Kidney tubule cell (primary cell): ENCODE measurements around the gene LRRC4C.
"Not testable (repeated sequence)": the region's sequence is repeated elsewhere in the genome, so short reads cannot be mapped to it uniquely, and the experiment has no call there.

Source experiments
- DNase-seq: peaks from one replicate; pipeline ENCODE4 v3.0.0-alpha.2; 2018; ENCODE audit warnings: low spot score

Gene LRRC4C

GRCh38 chr11:40230821-40231220 lies 1228.6 kb downstream of the LRRC4C start:
- no peak for DNase-seq

- DNase-seq = no peak
These were observed 1230.8 kb downstream of the LRRC4C start for GRCh38 chr11:40228662-40229061.

DNA sequence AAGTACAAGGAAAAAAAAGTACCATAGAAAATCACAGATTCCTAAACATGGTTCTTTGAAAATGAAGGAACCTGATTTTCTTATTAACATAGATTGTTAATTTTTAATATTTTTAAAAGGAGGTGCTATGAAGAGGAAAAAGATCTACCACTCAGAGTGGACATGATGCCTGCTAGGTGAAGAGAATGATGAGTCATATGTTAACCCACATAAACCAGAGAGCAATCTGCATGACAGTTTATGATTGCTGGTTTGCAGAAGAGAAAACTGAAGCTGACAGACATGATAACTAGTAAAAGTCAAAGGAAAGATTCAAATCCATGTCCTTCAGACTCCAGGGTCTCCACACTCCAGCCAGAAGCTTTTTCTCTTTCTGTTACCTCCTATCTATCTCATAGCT lies 1231.7 kb downstream of the LRRC4C start:
- peak; percentile 26 for DNase-seq

DNA sequence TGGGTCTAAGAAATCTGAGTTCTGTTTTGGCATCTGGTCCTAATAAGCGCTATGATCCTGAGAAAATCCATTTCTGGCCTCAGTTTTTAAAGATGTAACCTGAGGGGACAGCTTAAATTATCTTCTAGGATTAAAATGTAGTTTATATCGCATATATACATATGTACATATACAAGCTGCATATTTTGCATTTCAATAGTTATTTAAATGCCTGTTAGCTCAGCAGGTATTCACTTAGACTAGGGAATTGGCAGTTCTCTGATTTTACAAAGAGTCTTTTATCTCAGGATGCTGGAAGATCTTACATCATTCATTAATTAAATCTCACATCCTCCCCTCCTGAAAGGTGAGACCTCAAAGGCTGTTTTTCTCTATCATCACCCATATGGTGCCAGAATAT lies 1232.8 kb downstream of the LRRC4C start:
- DNase-seq = no peak

DNA sequence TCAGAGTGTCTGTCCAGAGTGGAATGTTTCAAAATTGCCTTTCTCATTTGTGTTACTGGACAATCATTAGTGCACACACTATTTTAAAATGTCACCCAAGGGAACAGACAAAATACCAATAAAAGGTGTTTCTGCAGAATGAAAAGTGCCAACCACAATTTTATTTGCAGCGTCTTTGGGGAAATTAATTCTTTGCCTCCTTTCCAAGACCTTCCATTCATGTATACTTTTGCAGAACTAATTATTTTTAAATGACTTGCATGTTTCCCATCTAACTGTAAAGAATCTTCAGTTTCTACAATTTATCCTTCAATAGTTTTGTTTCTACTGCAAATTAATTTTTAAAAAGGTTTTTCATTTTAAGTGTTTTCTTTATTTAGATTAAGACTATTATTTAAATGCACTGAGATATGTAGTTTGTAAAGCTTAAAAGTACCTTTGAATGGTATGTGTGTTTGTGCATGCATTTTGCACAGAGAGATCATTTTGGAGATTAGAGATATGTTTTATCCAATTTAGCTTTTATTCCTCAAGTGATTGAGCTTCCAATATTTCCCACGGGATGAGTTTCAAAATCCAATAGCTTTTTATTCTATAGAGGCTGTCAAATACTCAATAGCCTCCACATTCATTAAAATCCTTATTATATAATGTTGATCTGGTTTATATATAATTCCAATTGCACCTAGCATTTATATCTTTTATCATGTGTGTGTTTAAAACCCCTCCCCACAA lies 1235.7 kb downstream of the LRRC4C start:
- no peak for DNase-seq

DNA sequence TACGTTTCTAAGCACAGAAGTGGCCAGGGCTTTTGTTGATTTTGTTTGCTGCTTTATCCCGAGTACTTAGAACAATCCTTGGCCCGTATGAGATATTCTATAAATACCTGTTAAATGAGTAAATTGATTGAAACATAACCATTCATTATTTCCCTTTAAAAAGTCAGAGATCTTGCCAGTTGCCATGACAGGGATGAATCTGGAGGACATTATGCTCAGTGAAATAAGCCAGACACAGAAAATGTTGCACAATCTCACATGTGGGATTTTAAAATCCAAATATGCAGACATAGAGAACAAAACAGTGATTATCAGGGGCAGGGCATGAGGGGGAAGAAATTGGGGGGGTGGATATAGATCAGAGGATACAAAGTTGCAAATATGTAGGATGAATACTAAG lies 1240.1 kb downstream of the LRRC4C start:
- DNase-seq = no peak

DNA sequence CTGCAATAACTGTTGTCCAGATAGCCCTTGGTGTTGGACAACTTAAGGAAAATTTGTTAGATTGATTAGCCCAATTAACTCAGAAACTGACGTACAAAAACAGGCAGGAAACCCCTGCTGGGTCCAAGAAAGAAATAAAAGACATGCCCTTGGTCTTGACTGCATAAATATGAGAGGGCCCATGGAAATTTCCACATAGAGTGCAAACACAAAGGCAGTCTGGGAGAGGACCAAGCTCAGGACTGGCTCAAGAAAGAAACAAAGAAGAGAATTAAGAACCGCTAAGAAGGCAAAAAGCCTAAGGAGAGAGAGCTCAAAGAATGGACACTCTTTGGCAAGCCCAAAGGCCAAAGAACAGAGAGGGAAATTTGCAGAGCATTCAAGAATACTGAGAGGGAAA lies 1243.9 kb downstream of the LRRC4C start:
- no peak for DNase-seq

- DNase-seq = peak; percentile 51
These were observed 1252.0 kb downstream of the LRRC4C start for GRCh38 chr11:40207416-40207815.

GRCh38 chr11:40204228-40204627 lies 1255.2 kb downstream of the LRRC4C start:
- no peak for DNase-seq

GRCh38 chr11:40203606-40204005 lies 1255.8 kb downstream of the LRRC4C start:
- DNase-seq = no peak

DNA sequence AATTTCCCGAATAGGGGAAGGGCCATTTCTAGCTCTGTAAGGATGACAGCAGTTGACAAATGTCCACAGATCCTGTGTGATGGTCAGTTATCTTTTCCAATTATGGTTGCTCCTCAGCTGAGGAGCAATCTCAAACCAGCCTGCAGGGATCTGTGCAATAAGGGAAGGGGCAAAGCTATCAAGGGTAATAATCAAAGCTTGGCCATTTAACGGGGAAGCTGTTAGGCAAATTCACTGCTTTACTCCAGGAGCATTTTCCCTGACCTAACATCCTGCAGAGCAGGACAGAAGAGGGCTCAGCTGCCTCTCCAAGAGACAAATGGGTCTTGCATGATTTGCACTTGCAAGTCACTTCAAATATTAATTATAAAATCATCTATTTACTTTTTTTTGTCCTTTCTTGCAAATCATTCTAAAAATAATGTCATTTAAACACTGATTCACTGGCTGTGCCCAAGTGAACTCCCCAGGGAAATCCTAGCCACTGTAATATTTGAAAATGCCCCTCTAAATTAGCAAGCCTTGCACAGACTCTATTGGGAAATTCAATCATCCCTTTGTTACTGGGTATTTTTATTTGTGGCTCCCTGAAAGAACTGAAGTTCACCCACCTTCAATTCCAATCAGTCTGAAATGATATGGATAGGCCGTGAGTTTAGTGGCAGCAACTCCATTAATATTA lies 1256.7 kb downstream of the LRRC4C start:
- DNase-seq = no peak

DNA sequence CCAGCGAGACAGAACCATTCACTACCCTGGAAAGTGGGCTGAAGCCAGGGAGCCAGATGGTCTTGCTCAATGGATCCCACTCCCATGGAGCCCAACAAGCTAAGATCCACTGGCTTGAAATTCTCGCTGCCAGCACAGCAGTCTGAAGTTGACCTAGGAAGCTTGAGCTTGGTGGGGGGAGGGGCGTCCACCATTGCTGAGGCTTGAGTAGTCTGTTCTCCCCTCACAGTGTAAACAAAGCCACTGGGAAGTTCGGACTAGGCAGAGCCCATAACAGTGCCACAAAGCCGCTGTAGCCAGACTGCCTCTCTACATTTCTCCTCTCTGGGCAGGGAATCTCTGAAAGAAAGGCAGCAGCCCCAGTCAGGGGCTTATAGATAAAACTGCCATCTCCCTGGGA lies 1266.9 kb downstream of the LRRC4C start:
- DNase-seq = not testable (repeated sequence)

- DNase-seq = no peak
These were observed 1269.2 kb downstream of the LRRC4C start for GRCh38 chr11:40190294-40190693.

DNA sequence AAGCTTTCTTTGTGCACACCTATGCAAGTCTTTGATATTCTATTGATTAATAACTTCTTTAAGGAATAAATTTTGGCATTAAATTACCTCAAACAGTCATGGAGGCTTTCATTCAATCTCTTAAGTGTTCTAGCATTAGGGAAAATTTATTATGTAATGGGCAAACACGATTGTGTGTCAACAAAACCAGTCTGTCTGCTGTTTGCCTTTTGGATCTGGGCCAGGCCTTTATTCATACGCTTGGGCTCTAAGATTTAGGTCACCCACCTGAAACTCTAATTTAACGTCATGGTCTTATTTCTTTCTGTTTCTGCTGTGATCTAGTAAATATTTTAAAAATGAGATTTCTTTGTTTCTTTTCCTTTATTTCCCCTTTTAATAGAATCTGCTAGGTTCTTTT lies 1270.6 kb downstream of the LRRC4C start:
- no peak for DNase-seq

DNA sequence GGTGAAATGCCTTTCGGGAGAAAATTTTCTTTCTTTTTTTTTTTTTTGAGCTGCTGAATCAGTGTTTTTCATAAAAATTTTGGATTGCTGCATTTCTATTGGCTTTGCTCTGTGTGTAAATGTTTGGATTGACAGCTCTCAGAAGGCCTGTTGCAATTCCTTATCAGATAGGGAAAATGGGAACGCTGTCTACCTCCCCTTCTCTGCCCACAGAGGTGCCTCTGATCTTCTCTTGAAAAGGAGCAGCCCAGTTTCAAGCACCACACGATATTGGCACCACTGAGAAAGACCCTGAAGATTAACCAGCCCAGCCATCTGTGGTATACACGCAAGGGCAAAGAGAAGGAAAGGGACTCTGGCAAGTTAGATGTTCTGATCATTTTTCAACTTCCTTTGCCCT lies 1272.2 kb downstream of the LRRC4C start:
- DNase-seq = no peak

- DNase-seq = no peak
These were observed 1272.8 kb downstream of the LRRC4C start for GRCh38 chr11:40186437-40187263.

- no peak for DNase-seq
These were observed 1273.7 kb downstream of the LRRC4C start for GRCh38 chr11:40185793-40186192.

GRCh38 chr11:40183073-40184064 lies 1276.1 kb downstream of the LRRC4C start:
- peak; percentile 16 for DNase-seq

DNA sequence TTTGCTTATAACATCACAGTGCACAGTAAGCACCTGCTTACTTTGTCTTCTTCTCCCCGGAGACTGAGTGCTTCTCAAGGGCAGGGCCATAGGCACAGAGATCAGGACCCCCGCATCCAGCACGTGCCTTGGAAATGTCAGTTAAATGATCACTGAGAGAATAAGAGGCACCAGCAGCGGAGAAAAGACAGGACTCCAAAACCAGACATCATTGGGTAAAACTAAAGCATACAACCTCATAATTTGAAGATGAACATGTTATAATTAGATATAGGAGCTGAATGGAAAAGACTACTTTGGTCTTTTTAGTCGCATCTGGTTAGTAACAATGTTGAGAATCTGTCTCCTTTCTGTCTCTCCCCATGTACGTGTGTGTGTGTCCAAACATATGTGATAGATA lies 1279.9 kb downstream of the LRRC4C start:
- DNase-seq = no peak

DNA sequence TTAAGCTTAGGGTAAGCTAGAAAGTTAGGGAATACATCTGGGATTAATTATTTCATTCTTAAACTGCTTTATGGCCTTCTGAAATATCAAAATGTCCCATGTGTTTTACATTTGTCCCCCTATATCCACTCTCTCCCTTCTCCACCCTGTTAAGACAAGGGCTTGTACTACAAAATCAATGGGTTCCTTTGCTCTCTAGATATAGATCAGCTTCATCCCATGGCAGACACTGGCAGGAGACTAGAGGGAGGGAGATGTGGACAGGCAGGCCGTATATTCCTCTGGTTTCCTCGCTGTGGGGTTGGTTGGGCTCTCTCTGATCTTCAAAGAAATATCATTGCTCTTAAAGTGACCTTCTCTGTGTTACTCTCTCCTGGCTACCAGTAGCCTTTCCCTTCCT lies 1281.0 kb downstream of the LRRC4C start:
- DNase-seq = no peak

DNA sequence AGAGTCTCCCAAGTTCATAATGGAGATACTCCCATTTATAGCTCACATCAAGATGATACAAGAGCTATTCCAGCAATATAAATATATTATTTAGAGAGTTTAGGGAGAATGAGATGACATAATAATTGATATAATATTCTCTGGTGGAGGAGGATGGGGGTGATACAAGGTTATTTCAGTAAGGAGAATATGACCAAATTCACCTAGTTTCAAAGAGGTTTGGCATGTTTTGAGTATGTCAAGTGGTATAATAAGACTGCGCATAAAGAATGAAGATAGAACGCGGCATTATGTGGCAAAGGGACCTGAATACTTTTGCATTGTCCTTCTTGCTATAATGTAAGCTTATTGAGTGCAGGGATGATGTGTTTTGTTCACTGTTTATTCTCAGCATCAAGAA lies 1283.5 kb downstream of the LRRC4C start:
- no peak for DNase-seq

GRCh38 chr11:40170078-40170477 lies 1289.4 kb downstream of the LRRC4C start:
- DNase-seq = peak; percentile 61
